IMR-90 (cell line): ENCODE results near the gene PATJ. TPM values are rescaled to one million over a fixed set of nuclear protein-coding genes. Genes with fewer than 3 reads are reported as not detected.
"Not testable (repeated sequence)": the region's sequence is repeated elsewhere in the genome, so short reads cannot be mapped to it uniquely, and the experiment has no call there.

Experiments
- ATAC-seq: fragments of 200-7000 bp; cut with Tn5 transposase; 2 replicates; pipeline ENCODE4 v1.9.1; 2020; ENCODE audit warnings: low read depth, mild to moderate bottlenecking, moderate library complexity
- BruUV-seq: library from RNA; stranded (reverse); fragments of 400-500 nt; replicated peaks from 2 replicates; lab custom pipeline; 2021; lab: Mats Ljungman, UMichigan
- CTCF ChIA-PET: fragments of 300-600 bp; formaldehyde crosslinking; extraction: SDS; loops from one replicate; lab custom pipeline; 2021; ENCODE audit warnings: antibody characterized with exemption; lab: Yijun Ruan, JAX
- POLR2A ChIA-PET: fragments of 300-600 bp; sonication (Branson Sonifier 250); formaldehyde crosslinking; loops from one replicate; lab custom pipeline; 2022; ENCODE audit warnings: antibody characterized with exemption; ENCODE audit not compliant: unreplicated experiment; lab: Charles Lee
- DNase-seq: peaks from one replicate; pipeline ENCODE4 v3.0.0; 2013
- H2AFZ ChIP-seq: replicated peaks from 2 replicates; pipeline ENCODE3; 2013; ENCODE audit warnings: low read length, mild to moderate bottlenecking; ENCODE audit not compliant: poor library complexity
- H2AK5ac ChIP-seq: 2 replicates; pipeline ENCODE4 v1.6.1; 2013; ENCODE audit warnings: low read depth, low read length, inconsistent platforms
- H2AK9ac ChIP-seq: replicated peaks from 2 replicates; pipeline ENCODE3; 2013; ENCODE audit warnings: mild to moderate bottlenecking, low read depth, low read length, moderate library complexity; ENCODE audit not compliant: poor library complexity
- H2BK120ac ChIP-seq: 2 replicates; pipeline ENCODE4 v1.6.1; 2013; ENCODE audit warnings: low read depth, low read length, inconsistent platforms
- H2BK15ac ChIP-seq: 3 replicates; pipeline ENCODE4 v1.6.1; 2013; ENCODE audit warnings: low read depth, low read length, inconsistent platforms
- H2BK20ac ChIP-seq: 2 replicates; pipeline ENCODE4 v1.6.1; 2013; ENCODE audit warnings: low read depth, mild to moderate bottlenecking, inconsistent platforms, low read length, moderate library complexity
- H2BK5ac ChIP-seq: 2 replicates; pipeline ENCODE4 v1.6.1; 2013; ENCODE audit warnings: mild to moderate bottlenecking, low read depth, low read length, inconsistent platforms; ENCODE audit not compliant: poor library complexity, severe bottlenecking
- H3K14ac ChIP-seq: replicated peaks from 2 replicates; pipeline ENCODE4 v1.6.1; 2013; ENCODE audit warnings: low read depth, low read length, inconsistent platforms
- H3K18ac ChIP-seq: 2 replicates; pipeline ENCODE4 v1.6.1; 2013; ENCODE audit warnings: low read depth, low read length, control low read depth
- H3K23ac ChIP-seq: 2 replicates; pipeline ENCODE4 v1.6.1; 2013; ENCODE audit warnings: low read depth, low read length, inconsistent platforms
- H3K27ac ChIP-seq: 2 replicates; pipeline ENCODE4 v1.5.1; 2013; ENCODE audit warnings: mild to moderate bottlenecking, control low read depth, low read length; ENCODE audit not compliant: insufficient read depth
- H3K27me3 ChIP-seq: 2 replicates; pipeline ENCODE4 v1.6.1; 2013; ENCODE audit warnings: low read length; ENCODE audit not compliant: control insufficient read depth, insufficient read depth
- H3K36me3 ChIP-seq: 2 replicates; pipeline ENCODE4 v1.6.1; 2013; ENCODE audit warnings: low read length, mixed read lengths; ENCODE audit not compliant: control insufficient read depth, insufficient read depth
- H3K4ac ChIP-seq: 2 replicates; pipeline ENCODE4 v1.6.1; 2013; ENCODE audit warnings: low read depth, low read length, inconsistent platforms
- H3K4me1 ChIP-seq: 2 replicates; pipeline ENCODE4 v1.6.1; 2013; ENCODE audit warnings: low read length, mixed read lengths; ENCODE audit not compliant: control insufficient read depth, insufficient read depth
- H3K4me2 ChIP-seq: 2 replicates; pipeline ENCODE4 v1.6.1; 2013; ENCODE audit warnings: low read depth, mild to moderate bottlenecking, control low read depth, low read length, moderate library complexity
- H3K4me3 ChIP-seq: 2 replicates; pipeline ENCODE4 v1.5.1; 2013; ENCODE audit warnings: low read depth, mild to moderate bottlenecking, control low read depth, low read length, moderate library complexity; ENCODE audit not compliant: insufficient read depth
- H3K56ac ChIP-seq: 2 replicates; pipeline ENCODE4 v1.6.1; 2013; ENCODE audit warnings: low read length, inconsistent platforms; ENCODE audit not compliant: insufficient read depth; ENCODE audit errors: extremely low read depth
- H3K79me1 ChIP-seq, 2 experiments: 2 replicates each; pipeline ENCODE4 v1.6.1; 2013; ENCODE audit warnings: low read length in 2 of 2, inconsistent platforms in 1 of 2, low read depth in 1 of 2
- H3K9ac ChIP-seq: 2 replicates; pipeline ENCODE4 v1.6.1; 2013; ENCODE audit warnings: low read depth, low read length, control low read depth
- H3K9me1 ChIP-seq: 2 replicates; pipeline ENCODE4 v1.6.1; 2013; ENCODE audit warnings: low read length, inconsistent platforms; ENCODE audit not compliant: insufficient read depth
- H3K9me3 ChIP-seq: 2 replicates; pipeline ENCODE4 v1.6.1; 2013; ENCODE audit warnings: low read length; ENCODE audit not compliant: control insufficient read depth, insufficient read depth
- H4K20me1 ChIP-seq: 2 replicates; pipeline ENCODE4 v1.6.1; 2013; ENCODE audit warnings: low read length, inconsistent platforms; ENCODE audit not compliant: insufficient read depth
- H4K5ac ChIP-seq: 2 replicates; pipeline ENCODE4 v1.6.1; 2013; ENCODE audit warnings: mild to moderate bottlenecking, low read depth, low read length, control low read depth
- H4K8ac ChIP-seq, 2 experiments: 2 replicates each; pipeline ENCODE4 v1.6.1; 2013; ENCODE audit warnings: low read depth in 2 of 2, low read length in 2 of 2, control low read depth in 1 of 2, inconsistent platforms in 1 of 2
- H4K91ac ChIP-seq: 2 replicates; pipeline ENCODE4 v1.6.1; 2013; ENCODE audit warnings: low read depth, low read length, inconsistent platforms; ENCODE audit not compliant: insufficient read depth
- CEBPB ChIP-seq: IDR thresholded peaks from 2 replicates; pipeline ENCODE4 v1.6.1; 2012; ENCODE audit warnings: low read depth, low read length, improper control_type of control experiment
- RAD21 ChIP-seq: IDR thresholded peaks from 2 replicates; pipeline ENCODE4 v1.6.1; 2012; ENCODE audit warnings: low read length, improper control_type of control experiment
- WGBS, 2 experiments: methylation state at CpG; one replicate each; pipeline versions ENCODE4 v1.1.5 to v1.1.7; 2013; ENCODE audit warnings: missing lambda C conversion rate in 2 of 2; ENCODE audit not compliant: insufficient read length in 1 of 2; ENCODE audit errors: extremely low coverage in 2 of 2; 5-methylcytosine and 5-hydroxymethylcytosine counted together
- dilution Hi-C: fragments of 300-500 bp; cut with HindIII; formaldehyde crosslinking; loops from one replicate; pipeline ENCODE4 v1.14.3; 2018; ENCODE audit warnings: low sequenced_read_pairs; ENCODE audit not compliant: unreplicated experiment
- in situ Hi-C: fragments of 300-500 bp; cut with MboI; formaldehyde crosslinking; loops from 3 replicates; pipeline ENCODE4 v1.14.3; 2019; ENCODE audit warnings: low sequenced_read_pairs, inconsistent platforms, mixed read lengths
- intact Hi-C: fragments of 100-400 bp; cut with micrococcal nuclease; formaldehyde crosslinking; loops from 2 replicates; pipeline ENCODE4 v1.10.0; 2022
- polyA plus RNA-seq, 3 experiments: library from polyadenylated mRNA; depleted of rRNA; stranded (reverse); fragments of >200 nt; gene quantifications; 2 replicates each; pipeline ENCODE4 v1.2.3, GENCODE V29; 2012; ENCODE audit warnings: low replicate concordance in 1 of 3
- total RNA-seq: library from RNA; depleted of rRNA; stranded (reverse); fragments of >200 nt; gene quantifications from 2 replicates; pipeline ENCODE4 v1.2.3, GENCODE V29; 2012

Gene PATJ
- total and polyA plus RNA-seq, 2 of the 4 experiments (the other 2 are of a cell fraction), result 2.0 to 3.4 TPM

DNA sequence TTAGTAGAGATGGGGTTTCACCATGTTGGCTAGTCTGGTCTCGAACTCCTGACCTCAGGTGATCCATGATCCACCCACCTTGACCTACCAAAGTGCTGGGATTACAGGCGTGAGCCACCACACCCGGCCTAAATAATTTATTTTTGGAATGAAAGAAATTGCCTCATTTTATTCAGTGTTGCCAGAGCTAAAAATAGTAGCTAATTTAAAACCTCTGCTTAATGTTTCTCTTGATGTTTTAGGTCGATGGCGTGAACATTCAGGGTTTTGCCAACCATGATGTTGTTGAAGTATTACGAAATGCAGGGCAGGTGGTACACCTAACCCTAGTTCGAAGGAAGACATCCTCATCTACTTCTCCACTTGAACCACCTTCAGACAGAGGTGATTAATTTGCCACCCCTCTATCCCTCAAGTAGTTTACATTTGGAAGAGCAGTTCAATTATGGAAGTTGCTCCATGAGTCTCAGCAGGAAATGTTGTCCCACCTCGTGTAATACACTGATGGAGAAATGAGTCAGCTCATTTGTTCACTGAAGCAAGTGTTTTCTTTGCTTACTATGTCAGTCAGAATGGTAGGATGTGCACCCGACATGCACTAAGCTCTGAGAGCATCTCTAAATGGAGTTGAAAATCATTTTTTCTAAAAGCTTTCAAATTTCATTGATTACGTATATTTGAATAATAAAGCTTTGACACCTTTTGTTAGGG, 54.9 kb downstream of the PATJ start:
- Histone ChIP-seq H2BK20ac (no peak overlapping the region), H4K5ac (no peak overlapping the region), H3K9ac (no peak overlapping the region), H3K4ac (no peak overlapping the region), H3K23ac (no peak overlapping the region), H3K27ac (no peak overlapping the region), H3K56ac (no peak overlapping the region), H2AK5ac (no peak overlapping the region), H3K36me3 (no peaks in the 10 kb centered on the region), H2BK15ac (no peak overlapping the region), H3K18ac (no peak overlapping the region), H4K91ac (no peak overlapping the region), H3K27me3 (no peaks in the 10 kb centered on the region), H3K79me1 (no peaks in the 10 kb centered on the region), H3K9me1 (no peaks in the 10 kb centered on the region), H3K9me3 (no peaks in the 10 kb centered on the region), H3K14ac (no peak overlapping the region), H3K4me1 (no peaks in the 10 kb centered on the region), H2BK5ac (no peak overlapping the region), H4K8ac (no peak overlapping the region), H3K4me2 (no peak overlapping the region), H3K4me3 (no peak overlapping the region), H2AFZ (no peak overlapping the region), H4K20me1 (no peaks in the 10 kb centered on the region), H2AK9ac (no peak overlapping the region), H2BK120ac (no peak overlapping the region)
- no TSS peak for BruUV-seq
- dilution Hi-C loops, result no loop called here
- POLR2A ChIA-PET, result no interaction called here
- intact Hi-C loops, result no loop called here
- no peak for ATAC-seq
- no CpG with 5 or more reads among the region's 10 CpGs for WGBS, 2 experiments
- in situ Hi-C loops, result no loop called here
- TF ChIP-seq RAD21 (no peak), CEBPB (peak; percentile 58)
- peak; percentile 5 for DNase-seq
- CTCF ChIA-PET, result interaction anchor here (1.2 kb wide), 1 partner anchor 11 kb away, joined by 9 read pairs; no protein-coding TSS in a partner anchor

DNA sequence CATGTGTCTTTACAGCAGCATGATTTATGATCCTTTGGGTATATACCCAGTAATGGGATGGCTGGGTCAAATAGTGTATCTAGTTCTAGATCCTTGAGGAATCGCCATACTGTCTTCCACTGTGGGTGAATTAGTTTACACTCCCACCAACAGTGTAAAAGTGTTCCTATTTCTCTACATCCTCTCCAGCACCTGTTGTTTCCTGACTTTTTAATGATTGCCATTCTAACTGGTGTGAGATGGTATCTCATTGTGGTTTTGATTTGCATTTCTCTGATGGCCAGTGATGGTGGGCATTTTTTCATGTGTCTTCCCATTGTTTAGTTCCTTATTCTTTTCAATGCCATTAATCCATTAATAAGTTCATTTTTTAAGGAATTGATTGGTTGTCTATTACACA, 58.8 kb downstream of the PATJ start:
- H2AFZ ChIP-seq, H3K4me2 ChIP-seq, H3K27me3 ChIP-seq, CTCF ChIA-PET, H2BK5ac ChIP-seq, H2BK20ac ChIP-seq, H4K20me1 ChIP-seq, H3K56ac ChIP-seq, H3K4ac ChIP-seq, H4K8ac ChIP-seq, H3K23ac ChIP-seq, H2AK5ac ChIP-seq, H3K4me3 ChIP-seq, H4K5ac ChIP-seq, ATAC-seq, BruUV-seq, POLR2A ChIA-PET, H3K9ac ChIP-seq, intact Hi-C loops, H3K27ac ChIP-seq, H3K9me3 ChIP-seq, dilution Hi-C loops, in situ Hi-C loops, H2BK15ac ChIP-seq, H4K91ac ChIP-seq, H3K4me1 ChIP-seq, H3K14ac ChIP-seq, H3K9me1 ChIP-seq, H3K79me1 ChIP-seq, H3K36me3 ChIP-seq, H3K18ac ChIP-seq, DNase-seq, H2AK9ac ChIP-seq, H2BK120ac ChIP-seq: not testable (repeated sequence)
- no CpG with 5 or more reads among the region's 1 CpG for WGBS, 2 experiments
